WTC11 (cell line): ENCODE data around the gene MEIS1. TPM values are rescaled to one million over a fixed set of nuclear protein-coding genes. Genes with fewer than 3 reads are reported as not detected.

Source experiments
- ATAC-seq: fragments of 200-7000 bp; cut with Tn5 transposase; 2 replicates; pipeline ENCODE4 v1.10.0; 2021; ENCODE audit warnings: mild to moderate bottlenecking, moderate library complexity
- CTCF ChIA-PET: fragments of 300-600 bp; sonication (Branson Sonifier 250); formaldehyde crosslinking; loops from one replicate; lab custom pipeline; 2021; ENCODE audit warnings: antibody characterized with exemption; lab: Charles Lee
- POLR2A ChIA-PET: fragments of 350-600 bp; sonication (Branson Sonifier 250); formaldehyde crosslinking; loops from one replicate; lab custom pipeline; 2021; ENCODE audit warnings: antibody characterized with exemption; lab: Charles Lee
- DNase-seq: peaks from one replicate; pipeline ENCODE4 v3.0.0; 2021; ENCODE audit warnings: low spot score
- H3K27ac Mint-ChIP-seq: 2 replicates; pipeline ENCODE4 v1.8.0; 2021; ENCODE audit warnings: mixed read lengths
- H3K27me3 Mint-ChIP-seq: 2 replicates; pipeline ENCODE4 v1.8.0; 2021; ENCODE audit warnings: low read depth, mild to moderate bottlenecking, moderate library complexity, mixed read lengths
- H3K36me3 Mint-ChIP-seq: 2 replicates; pipeline ENCODE4 v1.8.0; 2021; ENCODE audit warnings: mixed read lengths
- H3K4me1 Mint-ChIP-seq: 2 replicates; pipeline ENCODE4 v1.8.0; 2022; ENCODE audit warnings: mixed read lengths
- H3K4me3 Mint-ChIP-seq: 2 replicates; pipeline ENCODE4 v1.8.0; 2021; ENCODE audit warnings: mild to moderate bottlenecking, moderate library complexity, mixed read lengths
- H3K9me3 Mint-ChIP-seq: 2 replicates; pipeline ENCODE4 v1.8.0; 2021; ENCODE audit warnings: mixed read lengths
- ARID4B ChIP-seq: sonication (generic); formaldehyde crosslinking; IDR thresholded peaks from 2 replicates; pipeline ENCODE4 v1.8.0; 2023; ENCODE audit warnings: missing genetic modification reagents, mild to moderate bottlenecking, borderline replicate concordance
- ATF2 ChIP-seq: sonication (generic); formaldehyde crosslinking; IDR thresholded peaks from 2 replicates; pipeline ENCODE4 v1.8.1; 2022; ENCODE audit warnings: low read depth, missing genetic modification reagents, borderline replicate concordance
- ATF6 ChIP-seq: sonication (generic); formaldehyde crosslinking; IDR thresholded peaks from 2 replicates; pipeline ENCODE4 v1.8.1; 2023; ENCODE audit warnings: mild to moderate bottlenecking, missing genetic modification reagents
- CBFB ChIP-seq: sonication (generic); formaldehyde crosslinking; IDR thresholded peaks from 2 replicates; pipeline ENCODE4 v1.8.1; 2022; ENCODE audit warnings: mild to moderate bottlenecking, low read depth, missing genetic modification reagents
- E2F4 ChIP-seq: sonication (generic); formaldehyde crosslinking; IDR thresholded peaks from 2 replicates; pipeline ENCODE4 v1.8.1; 2022; ENCODE audit warnings: low read depth, mild to moderate bottlenecking, moderate library complexity, missing genetic modification reagents, borderline replicate concordance
- ESRRA ChIP-seq: sonication (generic); formaldehyde crosslinking; IDR thresholded peaks from 2 replicates; pipeline ENCODE4 v1.8.1; 2022; ENCODE audit warnings: mild to moderate bottlenecking, missing genetic modification reagents, borderline replicate concordance
- FOXP1 ChIP-seq: sonication (generic); formaldehyde crosslinking; IDR thresholded peaks from 2 replicates; pipeline ENCODE4 v1.8.0; 2022; ENCODE audit warnings: missing genetic modification reagents, mild to moderate bottlenecking, moderate library complexity, borderline replicate concordance
- NR3C1 ChIP-seq: sonication (generic); formaldehyde crosslinking; conservative IDR thresholded peaks from 2 replicates; pipeline ENCODE4 v1.8.1; 2023; ENCODE audit warnings: low read depth, mild to moderate bottlenecking, missing genetic modification reagents
- PRDM15 ChIP-seq: sonication (generic); formaldehyde crosslinking; IDR thresholded peaks from 2 replicates; pipeline ENCODE4 v1.8.0; 2022; ENCODE audit warnings: missing genetic modification reagents
- PRRX2 ChIP-seq: fragments of 250-450 bp; sonication (Bioruptor Pico); IDR thresholded peaks from 2 replicates; pipeline ENCODE4 v1.8.0; 2021; ENCODE audit warnings: mild to moderate bottlenecking
- SMAD3 ChIP-seq: sonication (generic); formaldehyde crosslinking; IDR thresholded peaks from 2 replicates; pipeline ENCODE4 v1.8.0; 2022; ENCODE audit warnings: missing genetic modification reagents, mild to moderate bottlenecking, borderline replicate concordance
- SP1 ChIP-seq: sonication (generic); formaldehyde crosslinking; conservative IDR thresholded peaks from 2 replicates; pipeline ENCODE4 v1.8.1; 2022; ENCODE audit warnings: missing genetic modification reagents
- USF1 ChIP-seq: sonication (generic); formaldehyde crosslinking; IDR thresholded peaks from 2 replicates; pipeline ENCODE4 v1.8.0; 2022; ENCODE audit warnings: mild to moderate bottlenecking, missing genetic modification reagents
- ZNF219 ChIP-seq: sonication (generic); formaldehyde crosslinking; IDR thresholded peaks from 2 replicates; pipeline ENCODE4 v1.8.0; 2023; ENCODE audit warnings: missing genetic modification reagents, mild to moderate bottlenecking, borderline replicate concordance
- ZNF317 ChIP-seq: sonication (generic); formaldehyde crosslinking; IDR thresholded peaks from 2 replicates; pipeline ENCODE4 v1.8.1; 2023; ENCODE audit warnings: low read depth, mild to moderate bottlenecking, moderate library complexity, missing genetic modification reagents, borderline replicate concordance
- ZNF416 ChIP-seq: fragments of 250-450 bp; sonication (Bioruptor Pico); IDR thresholded peaks from 2 replicates; pipeline ENCODE4 v1.9.0; 2021; ENCODE audit warnings: mild to moderate bottlenecking, inconsistent platforms
- ZNF423 ChIP-seq: fragments of 250-450 bp; sonication (Bioruptor Pico); IDR thresholded peaks from 2 replicates; pipeline ENCODE4 v2.1.2; 2022; ENCODE audit warnings: mild to moderate bottlenecking, moderate library complexity
- total RNA-seq: library from RNA; stranded (reverse); gene quantifications from 3 replicates; pipeline ENCODE4 v1.2.3, GENCODE V29; 2021

MEIS1 gene
- total RNA-seq, 1 experiment from 2014 or later, result 0.48 TPM

- no peak for DNase-seq
- Mint-ChIP-seq H3K36me3 (no peaks in the 10 kb centered on the region), H3K4me1 (no peaks in the 10 kb centered on the region), H3K27ac (no peak overlapping the region), H3K4me3 (no peak overlapping the region), H3K9me3 (peaks cover 18% of the 10 kb centered on the region), H3K27me3 (no peaks in the 10 kb centered on the region)
- CTCF ChIA-PET, result no interaction called here
- TF ChIP-seq PRDM15 (CRISPR knock-in tag) (no peak), ATF2 (CRISPR knock-in tag) (no peak), ZNF219 (CRISPR knock-in tag) (no peak), ZNF423 (CRISPR knock-in tag) (no peak)
- ATAC-seq, result no peak
- POLR2A ChIA-PET, result no interaction called here
These were observed 167.4 kb downstream of the MEIS1 start for GRCh38 chr2:66602341-66602740.

GRCh38 chr2:66604326-66604725 is 169.4 kb downstream of the MEIS1 start:
- H3K4me3 Mint-ChIP-seq, result no peak overlapping the region
- no peak overlapping the region for H3K27ac Mint-ChIP-seq
- CTCF ChIA-PET, result no interaction called here
- H3K27me3 Mint-ChIP-seq, result no peaks in the 10 kb centered on the region
- H3K4me1 Mint-ChIP-seq, result no peaks in the 10 kb centered on the region
- POLR2A ChIA-PET, result no interaction called here
- no peak for DNase-seq
- H3K36me3 Mint-ChIP-seq, result no peaks in the 10 kb centered on the region
- peaks cover 7% of the 10 kb centered on the region for H3K9me3 Mint-ChIP-seq
- no peak for ATAC-seq
- TF ChIP-seq ESRRA (CRISPR knock-in tag) (no peak), ZNF416 (CRISPR knock-in tag) (no peak), ZNF317 (CRISPR knock-in tag) (no peak), SP1 (CRISPR knock-in tag) (no peak), PRRX2 (CRISPR knock-in tag) (no peak), FOXP1 (CRISPR knock-in tag) (no peak), E2F4 (CRISPR knock-in tag) (no peak), ARID4B (no peak), ATF6 (CRISPR knock-in tag) (no peak), PRDM15 (CRISPR knock-in tag) (no peak), NR3C1 (no peak), CBFB (CRISPR knock-in tag) (no peak), USF1 (CRISPR knock-in tag) (no peak), SMAD3 (CRISPR knock-in tag) (no peak)
